Measurements from ENCODE around the gene SNAP25. TPM values are rescaled to one million over a fixed set of nuclear protein-coding genes. Genes with fewer than 3 reads are reported as not detected.

Gene SNAP25
- total RNA-seq, 2 experiments from 2014 or later = not detected

GRCh38 chr20:10319855-10320254 is 101.2 kb downstream of the SNAP25 start:
- intact Hi-C loops (cut with micrococcal nuclease) = no loop called here
- Mint-ChIP-seq H3K27ac (no peak overlapping the region), H3K4me3 (no peak overlapping the region), H3K27me3 (peaks cover 6% of the 10 kb centered on the region), H3K36me3 (ENCODE audit: low read depth) (no peaks in the 10 kb centered on the region), H3K4me1 (ENCODE audit: low read depth) (no peaks in the 10 kb centered on the region), H3K9me3 (peaks cover 3% of the 10 kb centered on the region)
- TF ChIP-seq CTCF (IDR thresholded peaks at IDR 0.05) = no peak
- DNase-seq = no peak
- ChIA-PET CTCF (no interaction called here), POLR2A (no interaction called here)
- ATAC-seq = no peak

- POLR2A ChIA-PET = no interaction called here
- Mint-ChIP-seq H3K27me3 (peaks cover 4% of the 10 kb centered on the region), H3K4me3 (no peak overlapping the region), H3K36me3 (ENCODE audit: low read depth) (no peaks in the 10 kb centered on the region), H3K27ac (no peak overlapping the region), H3K9me3 (peaks cover 3% of the 10 kb centered on the region), H3K4me1 (ENCODE audit: low read depth) (no peaks in the 10 kb centered on the region)
- ATAC-seq (no peak), DNase-seq (no peak)
- CTCF ChIA-PET = no interaction called here
- TF ChIP-seq CTCF (IDR thresholded peaks at IDR 0.05) = no peak
- intact Hi-C loops (cut with micrococcal nuclease) = no loop called here
Measured at GRCh38 chr20:10321138-10321717, 102.6 kb downstream of the SNAP25 start.

- ChIA-PET CTCF (no interaction called here), POLR2A (no interaction called here)
- no peak for TF ChIP-seq CTCF (IDR thresholded peaks at IDR 0.05)
- peaks cover 4% of the 10 kb centered on the region for H3K27me3 Mint-ChIP-seq
- no peak overlapping the region for H3K27ac Mint-ChIP-seq
- DNase-seq (no peak), ATAC-seq (no peak)
- peaks cover 3% of the 10 kb centered on the region for H3K9me3 Mint-ChIP-seq
- intact Hi-C loops (cut with micrococcal nuclease) = no loop called here
- H3K36me3 Mint-ChIP-seq (ENCODE audit: low read depth) = no peaks in the 10 kb centered on the region
- H3K4me1 Mint-ChIP-seq (ENCODE audit: low read depth) = no peaks in the 10 kb centered on the region
- H3K4me3 Mint-ChIP-seq = no peak overlapping the region
Measured at GRCh38 chr20:10322073-10323012, 103.7 kb downstream of the SNAP25 start.

GRCh38 chr20:10323729-10324128 is 105.1 kb downstream of the SNAP25 start:
- Mint-ChIP-seq H3K36me3 (ENCODE audit: low read depth) (no peaks in the 10 kb centered on the region), H3K27ac (no peak overlapping the region), H3K4me3 (no peak overlapping the region), H3K4me1 (ENCODE audit: low read depth) (no peaks in the 10 kb centered on the region), H3K9me3 (no peaks in the 10 kb centered on the region), H3K27me3 (peaks cover 1% of the 10 kb centered on the region)
- DNase-seq (no peak), ATAC-seq (no peak)
- TF ChIP-seq CTCF (IDR thresholded peaks at IDR 0.05) = no peak
- intact Hi-C loops (cut with micrococcal nuclease) = no loop called here
- ChIA-PET CTCF (no interaction called here), POLR2A (interaction anchor here (1.8 kb wide), 1 partner anchor 13 kb away, joined by 5 read pairs; no protein-coding TSS in a partner anchor)

GRCh38 chr20:10324198-10324847 is 105.7 kb downstream of the SNAP25 start:
- POLR2A ChIA-PET = interaction anchor here (1.8 kb wide), 1 partner anchor 12 kb away, joined by 5 read pairs; no protein-coding TSS in a partner anchor
- DNase-seq = no peak
- no peak overlapping the region for H3K4me3 Mint-ChIP-seq
- no peak overlapping the region for H3K27ac Mint-ChIP-seq
- no peaks in the 10 kb centered on the region for H3K36me3 Mint-ChIP-seq (ENCODE audit: low read depth)
- CTCF ChIA-PET = no interaction called here
- H3K27me3 Mint-ChIP-seq = no peaks in the 10 kb centered on the region
- TF ChIP-seq CTCF (IDR thresholded peaks at IDR 0.05) = no peak
- intact Hi-C loops (cut with micrococcal nuclease) = no loop called here
- no peaks in the 10 kb centered on the region for H3K4me1 Mint-ChIP-seq (ENCODE audit: low read depth)
- no peak for ATAC-seq
- H3K9me3 Mint-ChIP-seq = no peaks in the 10 kb centered on the region
